ENCODE measurements around the gene PLXNA2.

DNA sequence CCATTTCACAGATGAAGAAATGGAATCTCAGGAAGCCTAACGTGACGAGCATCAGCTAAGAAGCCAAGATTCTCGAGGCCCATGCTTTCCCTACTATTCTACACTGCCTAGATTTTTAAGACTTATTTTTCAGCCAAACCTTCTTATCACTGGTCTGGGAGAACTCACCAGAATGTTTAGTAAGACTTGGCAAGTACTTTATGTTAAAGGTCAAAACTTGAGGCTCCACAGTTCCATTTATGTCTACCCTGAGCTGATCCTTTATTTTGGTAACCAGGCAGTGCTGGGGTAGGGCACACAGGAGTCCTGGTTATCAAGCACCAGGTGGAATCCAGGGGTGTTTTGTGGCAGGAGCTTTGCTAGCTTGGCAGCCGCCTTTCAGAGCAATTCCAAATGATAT is 16.8 kb downstream of the PLXNA2 start:
- TF ChIP-seq, protein P1, sequence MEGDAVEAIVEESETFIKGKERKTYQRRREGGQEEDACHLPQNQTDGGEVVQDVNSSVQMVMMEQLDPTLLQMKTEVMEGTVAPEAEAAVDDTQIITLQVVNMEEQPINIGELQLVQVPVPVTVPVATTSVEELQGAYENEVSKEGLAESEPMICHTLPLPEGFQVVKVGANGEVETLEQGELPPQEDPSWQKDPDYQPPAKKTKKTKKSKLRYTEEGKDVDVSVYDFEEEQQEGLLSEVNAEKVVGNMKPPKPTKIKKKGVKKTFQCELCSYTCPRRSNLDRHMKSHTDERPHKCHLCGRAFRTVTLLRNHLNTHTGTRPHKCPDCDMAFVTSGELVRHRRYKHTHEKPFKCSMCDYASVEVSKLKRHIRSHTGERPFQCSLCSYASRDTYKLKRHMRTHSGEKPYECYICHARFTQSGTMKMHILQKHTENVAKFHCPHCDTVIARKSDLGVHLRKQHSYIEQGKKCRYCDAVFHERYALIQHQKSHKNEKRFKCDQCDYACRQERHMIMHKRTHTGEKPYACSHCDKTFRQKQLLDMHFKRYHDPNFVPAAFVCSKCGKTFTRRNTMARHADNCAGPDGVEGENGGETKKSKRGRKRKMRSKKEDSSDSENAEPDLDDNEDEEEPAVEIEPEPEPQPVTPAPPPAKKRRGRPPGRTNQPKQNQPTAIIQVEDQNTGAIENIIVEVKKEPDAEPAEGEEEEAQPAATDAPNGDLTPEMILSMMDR (IDR thresholded peaks at IDR 0.05), result no peak
- no peak for TF ChIP-seq POLR2A (IDR thresholded peaks at IDR 0.05)

Measured in vagina (tissue), 2 donors.